22Rv1 (cell line): ENCODE data around the gene ADA.

ENCODE experiments used
- H3K27ac ChIP-seq: fragments of 450-650 bp; 2 replicates; pipeline ENCODE4 v1.5.1; 2017
- CTCF ChIP-seq: fragments of 450-650 bp; IDR thresholded peaks from 2 replicates; pipeline ENCODE4 v1.5.1; 2017; ENCODE audit warnings: mild to moderate bottlenecking
- ZFX ChIP-seq: fragments of 450-650 bp; IDR thresholded peaks from 2 replicates; pipeline ENCODE4 v1.6.1; 2017; ENCODE audit warnings: antibody characterized with exemption, borderline replicate concordance

The ADA gene

GRCh38 chr20:44583157-44583556 is 68.3 kb downstream of the ADA start:
- TF ChIP-seq CTCF (no peak), ZFX (no peak)
- H3K27ac ChIP-seq, result no peak overlapping the region

DNA sequence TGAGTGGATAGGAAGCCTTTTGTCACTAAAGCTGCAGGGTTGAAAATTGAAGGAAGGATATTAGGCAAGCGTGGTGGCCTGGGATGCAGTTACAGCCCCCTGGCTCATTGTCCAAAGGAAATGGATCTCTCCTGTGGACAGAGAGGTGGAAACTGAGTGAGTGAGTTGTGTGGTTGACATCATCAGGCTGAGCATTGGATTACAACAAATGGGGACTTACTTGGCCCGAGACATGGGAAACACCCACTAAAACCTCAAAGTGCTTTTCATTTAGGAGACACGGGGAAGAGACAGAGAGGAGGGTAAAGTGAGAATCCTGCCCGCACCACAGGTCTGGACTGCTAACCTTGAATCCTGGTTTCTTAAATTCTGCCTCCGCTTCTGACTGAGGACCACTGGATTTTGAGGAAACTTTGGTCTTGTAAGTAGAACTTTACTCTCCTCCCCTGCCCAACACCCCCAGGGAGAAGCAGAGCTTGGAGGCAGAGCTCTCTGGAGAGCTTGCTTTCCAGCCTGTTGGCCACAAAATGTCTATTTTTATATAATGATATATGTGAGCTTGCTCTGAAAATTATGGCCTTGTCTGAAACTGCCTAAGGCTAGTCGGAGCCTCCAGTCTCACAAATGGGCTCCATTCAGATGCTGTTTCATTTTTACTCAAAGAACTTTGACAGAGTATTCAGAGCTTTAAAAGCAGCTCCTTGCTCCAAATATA is 69.0 kb downstream of the ADA start, which contains the start of gene PKIG:
Gene PKIG, plus strand, starts transcription at position 269 of the 715 bp plus-strand sequence. CDS start 31,978 bp downstream, outside the sequence.
- TF ChIP-seq CTCF, result no peak
- TF ChIP-seq ZFX, result no peak
- H3K27ac ChIP-seq, result no peak within 1 kb of the TSS

DNA sequence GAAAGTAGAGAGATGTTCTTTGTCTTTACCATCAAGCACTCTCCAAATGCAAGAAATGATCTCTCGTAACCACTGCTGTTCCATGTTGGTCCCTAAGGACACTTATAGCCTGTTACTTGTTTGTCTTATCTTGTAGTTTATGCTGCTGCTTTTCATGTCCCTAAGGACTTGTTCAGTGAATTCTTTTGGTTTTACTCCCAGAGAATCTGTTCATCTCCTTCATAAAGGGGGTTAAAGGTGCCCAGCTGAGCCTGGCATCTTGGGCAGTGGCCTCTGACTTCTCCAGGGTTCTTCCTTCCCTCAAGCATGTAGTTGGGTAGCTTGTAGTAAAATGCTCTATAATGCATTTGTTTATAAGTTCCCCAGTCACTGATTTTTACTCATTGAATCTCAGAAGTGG is 70.0 kb downstream of the ADA start:
- TF ChIP-seq CTCF, result no peak
- TF ChIP-seq ZFX, result no peak
- no peak overlapping the region for H3K27ac ChIP-seq

GRCh38 chr20:44580581-44581268 is 70.8 kb downstream of the ADA start:
- TF ChIP-seq CTCF (no peak), ZFX (no peak)
- no peak overlapping the region for H3K27ac ChIP-seq

DNA sequence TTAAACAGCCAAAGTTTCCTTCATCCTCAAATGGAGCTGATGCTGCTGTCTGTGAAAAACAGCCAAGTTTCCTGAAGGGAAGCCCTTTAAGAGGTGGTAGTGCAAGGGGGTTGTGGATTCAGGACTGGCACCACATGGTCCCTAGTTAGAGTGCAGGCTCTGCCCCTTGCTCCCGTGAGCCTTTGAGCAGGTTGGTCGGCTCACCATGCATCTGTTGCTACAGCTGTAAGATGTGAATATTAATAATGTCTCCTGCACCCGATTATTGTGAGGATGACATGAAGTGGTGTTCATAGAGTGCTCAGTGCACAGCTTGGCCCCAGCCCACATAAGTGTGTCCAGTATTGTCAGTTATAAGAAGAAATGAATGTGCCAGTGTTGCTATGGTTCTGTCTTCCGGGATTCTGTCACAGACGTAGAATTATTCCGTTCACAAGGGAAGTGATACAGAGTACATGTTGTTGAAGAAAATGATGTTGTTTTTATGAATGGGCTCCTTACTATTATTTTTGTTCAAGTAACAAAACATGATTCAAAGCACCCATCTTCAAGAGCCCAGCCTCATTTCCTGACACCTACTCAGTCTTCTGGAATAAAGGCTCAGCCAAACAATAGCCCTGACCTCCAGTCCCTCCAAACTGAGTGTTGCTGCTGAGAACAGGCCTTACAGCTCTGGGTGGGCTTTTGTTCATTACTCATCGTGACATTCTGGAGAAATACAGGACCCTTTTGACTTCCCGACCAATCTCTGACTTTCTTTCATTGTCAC is 72.0 kb downstream of the ADA start:
- H3K27ac ChIP-seq, result no peak overlapping the region
- TF ChIP-seq CTCF (no peak), ZFX (no peak)

DNA sequence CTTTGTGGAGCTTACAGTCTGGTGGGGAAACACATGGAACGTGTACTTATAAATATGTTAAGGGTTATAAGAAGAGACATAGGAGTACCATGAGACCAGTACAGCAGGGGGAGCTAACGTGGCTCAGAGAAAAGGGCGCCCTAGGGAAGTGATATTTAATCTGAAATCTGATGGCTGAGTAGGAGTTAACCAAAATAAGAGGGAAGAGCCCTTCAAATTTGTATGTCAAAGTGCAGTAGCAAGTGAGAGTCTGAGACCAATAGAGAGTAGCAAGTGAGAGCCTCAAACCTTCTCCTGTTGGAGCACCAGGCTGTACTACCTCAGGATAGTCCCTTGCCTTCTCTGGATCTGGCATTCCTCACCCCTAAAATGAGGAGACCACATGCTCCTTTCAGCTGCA is 75.2 kb downstream of the ADA start:
- TF ChIP-seq ZFX, result no peak
- TF ChIP-seq CTCF, result no peak
- H3K27ac ChIP-seq, result no peak overlapping the region
